ENCODE results near the gene MRM2.

DNA sequence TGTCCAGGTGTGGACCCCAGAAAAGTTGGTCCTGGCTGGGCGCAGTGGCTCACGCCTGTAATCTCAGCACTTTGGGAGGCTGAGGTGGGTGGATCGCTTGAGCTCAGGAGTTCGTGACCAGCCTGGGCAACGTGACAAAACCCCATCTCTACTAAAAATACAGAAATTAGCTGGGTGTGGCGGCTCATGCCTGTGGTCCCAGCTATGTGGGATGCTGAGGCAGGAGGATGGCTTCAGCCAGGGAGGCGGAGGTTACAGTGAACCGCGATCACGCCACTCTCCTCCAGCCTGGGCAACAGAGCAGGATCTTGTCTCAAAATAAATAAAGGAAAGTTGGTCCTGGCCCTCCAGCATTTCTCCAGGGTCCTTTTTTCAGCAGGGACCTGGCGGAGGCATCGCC is 1.5 kb upstream of the MRM2 start:
- TF ChIP-seq, protein P1, sequence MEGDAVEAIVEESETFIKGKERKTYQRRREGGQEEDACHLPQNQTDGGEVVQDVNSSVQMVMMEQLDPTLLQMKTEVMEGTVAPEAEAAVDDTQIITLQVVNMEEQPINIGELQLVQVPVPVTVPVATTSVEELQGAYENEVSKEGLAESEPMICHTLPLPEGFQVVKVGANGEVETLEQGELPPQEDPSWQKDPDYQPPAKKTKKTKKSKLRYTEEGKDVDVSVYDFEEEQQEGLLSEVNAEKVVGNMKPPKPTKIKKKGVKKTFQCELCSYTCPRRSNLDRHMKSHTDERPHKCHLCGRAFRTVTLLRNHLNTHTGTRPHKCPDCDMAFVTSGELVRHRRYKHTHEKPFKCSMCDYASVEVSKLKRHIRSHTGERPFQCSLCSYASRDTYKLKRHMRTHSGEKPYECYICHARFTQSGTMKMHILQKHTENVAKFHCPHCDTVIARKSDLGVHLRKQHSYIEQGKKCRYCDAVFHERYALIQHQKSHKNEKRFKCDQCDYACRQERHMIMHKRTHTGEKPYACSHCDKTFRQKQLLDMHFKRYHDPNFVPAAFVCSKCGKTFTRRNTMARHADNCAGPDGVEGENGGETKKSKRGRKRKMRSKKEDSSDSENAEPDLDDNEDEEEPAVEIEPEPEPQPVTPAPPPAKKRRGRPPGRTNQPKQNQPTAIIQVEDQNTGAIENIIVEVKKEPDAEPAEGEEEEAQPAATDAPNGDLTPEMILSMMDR (IDR thresholded peaks at IDR 0.05; ENCODE audit: poor library complexity, severe bottlenecking) = no peak
- no peak for TF ChIP-seq EP300 (conservative IDR thresholded peaks at IDR 0.05; ENCODE audit: poor library complexity, severe bottlenecking)
